Liver (tissue), 9 donors: Measurements from ENCODE around the gene FCGR2B. TPM values are rescaled to one million over a fixed set of nuclear protein-coding genes. Genes with fewer than 3 reads are reported as not detected.

ENCODE experiments used
- DNase-seq: peaks from one replicate; pipeline ENCODE4 v3.0.0-alpha.2; 2017; ENCODE audit warnings: low spot score
- H3K27ac ChIP-seq, 2 donors: one replicate each; pipeline ENCODE4 v1.7.0; 2013; ENCODE audit warnings: inconsistent platforms in 2 of 2, low read length in 2 of 2, control low read depth in 1 of 2, low read depth in 1 of 2, mild to moderate bottlenecking in 1 of 2
- H3K27me3 ChIP-seq, 4 donors: one replicate each; pipeline versions ENCODE4 v1.6.1 to v1.7.0; 2013; ENCODE audit warnings: low read length in 3 of 4, inconsistent platforms in 1 of 4, mild to moderate bottlenecking in 1 of 4, moderate library complexity in 1 of 4; ENCODE audit not compliant: control insufficient read depth in 4 of 4, insufficient read depth in 4 of 4
- H3K36me3 ChIP-seq, 4 donors: one replicate each; pipeline versions ENCODE4 v1.6.1 to v1.7.0; 2013; ENCODE audit warnings: low read length in 3 of 4, mild to moderate bottlenecking in 3 of 4, low read depth in 1 of 4, moderate library complexity in 1 of 4; ENCODE audit not compliant: control insufficient read depth in 4 of 4, insufficient read depth in 3 of 4
- H3K4me1 ChIP-seq, 4 donors: one replicate each; pipeline versions ENCODE4 v1.6.1 to v1.7.0; 2013; ENCODE audit warnings: low read length in 3 of 4, mild to moderate bottlenecking in 3 of 4, moderate library complexity in 1 of 4; ENCODE audit not compliant: control insufficient read depth in 4 of 4, insufficient read depth in 4 of 4
- H3K4me3 ChIP-seq, 3 donors: one replicate each; pipeline versions ENCODE4 v1.6.1 to v1.7.0; 2013; ENCODE audit warnings: low read length in 3 of 3, control low read depth in 1 of 3, low read depth in 1 of 3, mild to moderate bottlenecking in 1 of 3
- H3K9ac ChIP-seq, 2 donors: one replicate each; pipeline ENCODE4 v1.7.0; 2013; ENCODE audit warnings: low read length in 2 of 2, mild to moderate bottlenecking in 2 of 2, moderate library complexity in 2 of 2, control low read depth in 1 of 2, low read depth in 1 of 2
- H3K9me3 ChIP-seq, 4 donors: one replicate each; pipeline versions ENCODE4 v1.6.1 to v1.7.0; 2013; ENCODE audit warnings: low read length in 3 of 4; ENCODE audit not compliant: control insufficient read depth in 4 of 4
- EGR1 ChIP-seq, 2 donors: IDR thresholded peaks; 2 replicates each; pipeline ENCODE4 v1.6.1; 2016 to 2018; ENCODE audit warnings: antibody characterized with exemption in 2 of 2, low read depth in 2 of 2
- FOXA1 ChIP-seq: IDR thresholded peaks from 2 replicates; pipeline ENCODE4 v1.6.1; 2016; ENCODE audit warnings: antibody characterized with exemption
- FOXA2 ChIP-seq: IDR thresholded peaks from 2 replicates; pipeline ENCODE4 v1.6.1; 2016; ENCODE audit warnings: antibody characterized with exemption
- HNF4A ChIP-seq, 2 donors: conservative IDR thresholded peaks; 2 replicates each; pipeline ENCODE4 v1.6.1; 2016; ENCODE audit warnings: antibody characterized with exemption in 2 of 2, mild to moderate bottlenecking in 2 of 2
- JUND ChIP-seq, 2 donors: IDR thresholded peaks; 2 replicates each; pipeline ENCODE4 v1.6.1; 2016; ENCODE audit warnings: antibody characterized with exemption in 2 of 2
- NR2F2 ChIP-seq: IDR thresholded peaks from 2 replicates; pipeline ENCODE4 v1.6.1; 2016; ENCODE audit warnings: antibody characterized with exemption
- RAD21 ChIP-seq, 2 donors: IDR thresholded peaks; 2 replicates each; pipeline ENCODE4 v1.6.1; 2016; ENCODE audit warnings: antibody characterized with exemption in 2 of 2, mild to moderate bottlenecking in 2 of 2
- RXRA ChIP-seq, 2 donors: IDR thresholded peaks; 2 replicates each; pipeline ENCODE4 v1.6.1; 2017 to 2018; ENCODE audit warnings: antibody characterized with exemption in 2 of 2, mild to moderate bottlenecking in 1 of 2
- SP1 ChIP-seq: IDR thresholded peaks from 2 replicates; pipeline ENCODE4 v1.6.1; 2018; ENCODE audit warnings: antibody characterized with exemption, mild to moderate bottlenecking
- TAF1 ChIP-seq: conservative IDR thresholded peaks from 2 replicates; pipeline ENCODE4 v1.6.1; 2016; ENCODE audit warnings: antibody characterized with exemption, mild to moderate bottlenecking
- YY1 ChIP-seq: IDR thresholded peaks from 2 replicates; pipeline ENCODE4 v1.6.1; 2016; ENCODE audit warnings: antibody characterized with exemption, mild to moderate bottlenecking
- WGBS: extraction: QIAGEN DNeasy Blood & Tissue Kit; methylation state at CpG from one replicate; pipeline ENCODE4 v1.1.7; 2013; 5-methylcytosine and 5-hydroxymethylcytosine counted together
- polyA plus RNA-seq, 2 donors: library from polyadenylated mRNA; stranded (reverse) in 1 of 2; unstranded in 1 of 2; fragments of 200-250 nt in 1 of 2; fragments of >200 nt in 1 of 2; fragmentation: Nextera tagmentation in 1 of 2; extraction: Ambion mirVana in 1 of 2; gene quantifications; one replicate each; pipeline versions ENCODE4 v1.2.1 to v1.2.3, GENCODE V29; 2013 to 2015
- total RNA-seq, 2 donors: library from RNA; depleted of rRNA; stranded (reverse); fragments of >200 nt; gene quantifications; one replicate each; pipeline ENCODE4 v1.2.3, GENCODE V29; 2014
- TF ChIP-seq, protein P1 (sequence below): fragments of 150-350 bp; IDR thresholded peaks from 2 replicates; pipeline ENCODE4 v1.5.1; 2017; ENCODE audit warnings: improper control_type of control experiment, low read depth, low read length; ENCODE audit not compliant: missing input control
- TF ChIP-seq, protein P2 (sequence below): IDR thresholded peaks from 2 replicates; pipeline ENCODE4 v1.6.1; 2016; ENCODE audit warnings: antibody characterized with exemption, mild to moderate bottlenecking
- TF ChIP-seq, protein P3 (sequence below): IDR thresholded peaks from 2 replicates; pipeline ENCODE4 v1.6.1; 2016; ENCODE audit warnings: antibody characterized with exemption
- TF ChIP-seq, protein P4 (sequence below): IDR thresholded peaks from 2 replicates; pipeline ENCODE4 v1.6.1; 2016; ENCODE audit warnings: antibody characterized with exemption
- TF ChIP-seq, protein P5 (sequence below): IDR thresholded peaks from 2 replicates; pipeline ENCODE4 v1.6.1; 2016; ENCODE audit warnings: antibody characterized with exemption
- donor health status: healthy.
- donor health status: healthy.
- donor health status: healthy.
- donor health status: healthy.
- donor health status: healthy.

FCGR2B gene
- total and polyA plus RNA-seq, 4 donors = 7.9 to 39.5 (median 25.0) TPM

DNA sequence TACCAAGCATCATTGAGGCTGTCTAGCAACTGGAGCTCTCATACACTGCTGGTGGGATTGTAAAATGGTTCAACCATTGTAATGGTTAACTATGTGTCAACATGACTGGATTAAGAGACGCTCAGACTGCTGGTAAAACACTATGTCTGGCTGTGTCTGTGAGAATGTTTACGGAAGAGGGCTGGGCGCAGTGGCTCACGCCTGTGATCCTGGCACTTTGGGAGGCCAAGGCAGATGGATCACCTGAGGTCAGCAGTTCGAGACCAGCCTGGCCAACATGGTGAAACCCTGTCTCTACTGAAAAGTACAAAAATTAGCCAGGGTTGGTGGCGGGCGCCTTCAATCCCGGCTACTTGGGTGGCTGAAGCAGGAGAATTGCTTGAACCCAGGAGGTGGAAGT is 39.3 kb downstream of the FCGR2B start:
- peak; percentile 41 for DNase-seq
- H3K27ac ChIP-seq = no peak overlapping the region
- H3K27me3 ChIP-seq = no peaks in the 10 kb centered on the region
- no peaks in the 10 kb centered on the region for H3K36me3 ChIP-seq
- TF ChIP-seq, protein P1, sequence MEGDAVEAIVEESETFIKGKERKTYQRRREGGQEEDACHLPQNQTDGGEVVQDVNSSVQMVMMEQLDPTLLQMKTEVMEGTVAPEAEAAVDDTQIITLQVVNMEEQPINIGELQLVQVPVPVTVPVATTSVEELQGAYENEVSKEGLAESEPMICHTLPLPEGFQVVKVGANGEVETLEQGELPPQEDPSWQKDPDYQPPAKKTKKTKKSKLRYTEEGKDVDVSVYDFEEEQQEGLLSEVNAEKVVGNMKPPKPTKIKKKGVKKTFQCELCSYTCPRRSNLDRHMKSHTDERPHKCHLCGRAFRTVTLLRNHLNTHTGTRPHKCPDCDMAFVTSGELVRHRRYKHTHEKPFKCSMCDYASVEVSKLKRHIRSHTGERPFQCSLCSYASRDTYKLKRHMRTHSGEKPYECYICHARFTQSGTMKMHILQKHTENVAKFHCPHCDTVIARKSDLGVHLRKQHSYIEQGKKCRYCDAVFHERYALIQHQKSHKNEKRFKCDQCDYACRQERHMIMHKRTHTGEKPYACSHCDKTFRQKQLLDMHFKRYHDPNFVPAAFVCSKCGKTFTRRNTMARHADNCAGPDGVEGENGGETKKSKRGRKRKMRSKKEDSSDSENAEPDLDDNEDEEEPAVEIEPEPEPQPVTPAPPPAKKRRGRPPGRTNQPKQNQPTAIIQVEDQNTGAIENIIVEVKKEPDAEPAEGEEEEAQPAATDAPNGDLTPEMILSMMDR = no peak
- TF ChIP-seq, protein P2, sequence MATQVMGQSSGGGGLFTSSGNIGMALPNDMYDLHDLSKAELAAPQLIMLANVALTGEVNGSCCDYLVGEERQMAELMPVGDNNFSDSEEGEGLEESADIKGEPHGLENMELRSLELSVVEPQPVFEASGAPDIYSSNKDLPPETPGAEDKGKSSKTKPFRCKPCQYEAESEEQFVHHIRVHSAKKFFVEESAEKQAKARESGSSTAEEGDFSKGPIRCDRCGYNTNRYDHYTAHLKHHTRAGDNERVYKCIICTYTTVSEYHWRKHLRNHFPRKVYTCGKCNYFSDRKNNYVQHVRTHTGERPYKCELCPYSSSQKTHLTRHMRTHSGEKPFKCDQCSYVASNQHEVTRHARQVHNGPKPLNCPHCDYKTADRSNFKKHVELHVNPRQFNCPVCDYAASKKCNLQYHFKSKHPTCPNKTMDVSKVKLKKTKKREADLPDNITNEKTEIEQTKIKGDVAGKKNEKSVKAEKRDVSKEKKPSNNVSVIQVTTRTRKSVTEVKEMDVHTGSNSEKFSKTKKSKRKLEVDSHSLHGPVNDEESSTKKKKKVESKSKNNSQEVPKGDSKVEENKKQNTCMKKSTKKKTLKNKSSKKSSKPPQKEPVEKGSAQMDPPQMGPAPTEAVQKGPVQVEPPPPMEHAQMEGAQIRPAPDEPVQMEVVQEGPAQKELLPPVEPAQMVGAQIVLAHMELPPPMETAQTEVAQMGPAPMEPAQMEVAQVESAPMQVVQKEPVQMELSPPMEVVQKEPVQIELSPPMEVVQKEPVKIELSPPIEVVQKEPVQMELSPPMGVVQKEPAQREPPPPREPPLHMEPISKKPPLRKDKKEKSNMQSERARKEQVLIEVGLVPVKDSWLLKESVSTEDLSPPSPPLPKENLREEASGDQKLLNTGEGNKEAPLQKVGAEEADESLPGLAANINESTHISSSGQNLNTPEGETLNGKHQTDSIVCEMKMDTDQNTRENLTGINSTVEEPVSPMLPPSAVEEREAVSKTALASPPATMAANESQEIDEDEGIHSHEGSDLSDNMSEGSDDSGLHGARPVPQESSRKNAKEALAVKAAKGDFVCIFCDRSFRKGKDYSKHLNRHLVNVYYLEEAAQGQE = no peak
- TF ChIP-seq, protein P3, sequence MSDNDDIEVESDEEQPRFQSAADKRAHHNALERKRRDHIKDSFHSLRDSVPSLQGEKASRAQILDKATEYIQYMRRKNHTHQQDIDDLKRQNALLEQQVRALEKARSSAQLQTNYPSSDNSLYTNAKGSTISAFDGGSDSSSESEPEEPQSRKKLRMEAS = no peak
- TF ChIP-seq TAF1 (no peak), FOXA1 (peak; percentile 25), EGR1 (IDR thresholded peaks at IDR 0.05; ENCODE audit: low read depth in 2 of 2) (no peak), HNF4A (conservative IDR thresholded peaks at IDR 0.05) (peak in 1 of 2 donors; percentile 9), FOXA2 (peak; percentile 58), JUND (IDR thresholded peaks at IDR 0.05) (no peak), YY1 (no peak), NR2F2 (no peak), SP1 (peak; percentile 41), RAD21 (IDR thresholded peaks at IDR 0.05) (no peak), RXRA (IDR thresholded peaks at IDR 0.05) (peak; percentile 29 to 45)
- TF ChIP-seq, protein P4, sequence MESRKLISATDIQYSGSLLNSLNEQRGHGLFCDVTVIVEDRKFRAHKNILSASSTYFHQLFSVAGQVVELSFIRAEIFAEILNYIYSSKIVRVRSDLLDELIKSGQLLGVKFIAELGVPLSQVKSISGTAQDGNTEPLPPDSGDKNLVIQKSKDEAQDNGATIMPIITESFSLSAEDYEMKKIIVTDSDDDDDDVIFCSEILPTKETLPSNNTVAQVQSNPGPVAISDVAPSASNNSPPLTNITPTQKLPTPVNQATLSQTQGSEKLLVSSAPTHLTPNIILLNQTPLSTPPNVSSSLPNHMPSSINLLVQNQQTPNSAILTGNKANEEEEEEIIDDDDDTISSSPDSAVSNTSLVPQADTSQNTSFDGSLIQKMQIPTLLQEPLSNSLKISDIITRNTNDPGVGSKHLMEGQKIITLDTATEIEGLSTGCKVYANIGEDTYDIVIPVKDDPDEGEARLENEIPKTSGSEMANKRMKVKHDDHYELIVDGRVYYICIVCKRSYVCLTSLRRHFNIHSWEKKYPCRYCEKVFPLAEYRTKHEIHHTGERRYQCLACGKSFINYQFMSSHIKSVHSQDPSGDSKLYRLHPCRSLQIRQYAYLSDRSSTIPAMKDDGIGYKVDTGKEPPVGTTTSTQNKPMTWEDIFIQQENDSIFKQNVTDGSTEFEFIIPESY = no peak
- TF ChIP-seq, protein P5, sequence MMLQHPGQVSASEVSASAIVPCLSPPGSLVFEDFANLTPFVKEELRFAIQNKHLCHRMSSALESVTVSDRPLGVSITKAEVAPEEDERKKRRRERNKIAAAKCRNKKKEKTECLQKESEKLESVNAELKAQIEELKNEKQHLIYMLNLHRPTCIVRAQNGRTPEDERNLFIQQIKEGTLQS = no peak
- H3K9me3 ChIP-seq = no peaks in the 10 kb centered on the region
- H3K9ac ChIP-seq = no peak overlapping the region
- WGBS = 51% methylated on average over 8 of the region's 8 CpGs
- H3K4me1 ChIP-seq = no peaks in the 10 kb centered on the region
- H3K4me3 ChIP-seq = no peak overlapping the region

DNA sequence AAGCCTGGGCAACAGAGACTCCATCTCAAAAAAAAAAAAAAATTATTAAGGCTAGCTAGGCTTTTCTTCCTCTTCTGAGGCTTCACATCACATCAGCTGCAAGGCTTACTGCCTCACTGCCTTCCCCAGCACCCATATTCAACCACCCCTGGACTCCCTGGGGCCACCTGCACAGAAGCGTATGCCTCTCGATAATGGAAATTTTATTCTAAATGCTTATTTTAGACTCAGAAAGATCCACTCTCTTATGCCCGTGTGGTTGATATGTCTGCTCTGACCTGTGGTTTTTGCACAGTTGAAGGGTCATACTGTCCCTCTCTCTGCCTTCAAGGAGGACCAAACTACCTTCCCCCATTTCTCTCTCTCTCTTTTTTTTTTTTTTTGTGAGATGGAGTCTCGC is 42.6 kb downstream of the FCGR2B start:
- H3K36me3 ChIP-seq = no peaks in the 10 kb centered on the region
- no peak overlapping the region for H3K4me3 ChIP-seq
- H3K27me3 ChIP-seq = no peaks in the 10 kb centered on the region
- no peak overlapping the region for H3K27ac ChIP-seq
- TF ChIP-seq JUND (IDR thresholded peaks at IDR 0.05) (no peak), YY1 (no peak), FOXA2 (no peak), SP1 (no peak)
- TF ChIP-seq, protein P1 = no peak
- TF ChIP-seq, protein P2 = no peak
- H3K4me1 ChIP-seq = no peaks in the 10 kb centered on the region
- H3K9me3 ChIP-seq = no peaks in the 10 kb centered on the region
- WGBS = 97% methylated on average over 4 of the region's 4 CpGs
- DNase-seq = no peak
- H3K9ac ChIP-seq = no peak overlapping the region
